HG03095 (cell line): ENCODE data around the gene DNM1.
"Not testable (repeated sequence)": the region's sequence is repeated elsewhere in the genome, so short reads cannot be mapped to it uniquely, and the experiment has no call there.

ENCODE experiments used
- ATAC-seq: cut with Tn5 transposase; IDR thresholded peaks from one replicate; pipeline ENCODE4 v1.9.1; 2021; ENCODE audit warnings: moderate library complexity; ENCODE audit not compliant: unreplicated experiment

The DNM1 gene

DNA sequence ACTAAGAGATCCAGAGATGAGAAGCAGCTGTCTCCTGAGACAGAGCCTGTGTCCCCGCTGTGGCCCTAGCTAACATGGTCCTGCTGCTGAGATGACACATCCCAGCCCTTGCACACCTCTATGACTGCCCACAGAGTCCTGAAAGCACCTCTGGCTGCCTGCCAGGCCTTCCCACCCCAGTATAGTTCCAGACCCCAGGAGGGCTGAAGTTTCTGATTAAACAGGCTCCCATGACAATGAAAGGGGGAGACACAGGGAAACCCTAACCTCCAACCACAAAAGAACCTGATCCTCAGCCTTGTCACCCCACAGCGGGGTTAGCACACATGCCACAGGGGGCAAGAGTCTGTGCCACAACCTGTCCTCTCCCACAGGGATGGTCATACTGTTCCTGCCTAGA, 27.5 kb upstream of the DNM1 start:
- no peak for ATAC-seq

- ATAC-seq: no peak
Observed at GRCh38 chr9:128178806-128179431, 24.3 kb upstream of the DNM1 start.

DNA sequence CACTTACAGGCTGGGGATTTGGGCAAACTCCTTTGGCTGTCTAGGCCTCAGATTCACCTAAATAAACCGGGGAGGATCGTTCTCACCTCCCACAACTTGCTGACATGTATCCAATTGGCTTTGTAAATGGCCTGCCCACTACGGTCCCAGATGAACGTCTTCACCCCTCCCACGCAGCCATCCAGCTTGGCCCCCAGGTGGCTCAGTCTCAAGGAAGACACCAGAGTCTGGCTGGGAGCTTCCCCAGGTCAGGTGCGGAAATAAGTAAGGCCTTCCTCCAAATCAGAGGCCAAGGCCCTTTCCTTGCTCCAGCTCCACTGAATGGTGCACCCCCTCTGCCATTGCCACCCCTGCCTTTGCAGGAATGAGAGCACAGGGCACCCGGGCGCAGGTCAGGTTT, 23.2 kb upstream of the DNM1 start:
- no peak for ATAC-seq

GRCh38 chr9:128180447-128180846, 22.7 kb upstream of the DNM1 start:
- no peak for ATAC-seq

DNA sequence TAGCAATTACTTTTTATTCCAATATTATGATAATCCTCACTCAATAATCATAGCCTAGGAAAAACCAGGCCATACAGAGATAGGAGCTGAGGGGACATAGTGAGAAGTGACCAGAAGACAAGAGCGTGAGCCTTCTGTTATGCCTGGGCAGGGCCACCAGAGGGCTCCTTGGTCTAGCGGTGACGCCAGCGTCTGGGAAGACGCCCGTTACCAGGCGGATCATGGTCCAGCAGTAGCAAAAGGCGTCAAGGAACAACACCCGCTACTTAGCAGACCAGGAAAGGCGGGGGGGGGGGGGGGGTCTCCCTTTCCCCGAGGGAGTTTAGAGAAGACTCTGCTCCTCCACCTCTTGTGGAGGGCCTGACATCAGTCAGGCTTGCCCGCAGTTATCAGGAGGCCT, 21.7 kb upstream of the DNM1 start:
- ATAC-seq: not testable (repeated sequence)

- no peak for ATAC-seq
Observed at GRCh38 chr9:128182893-128183588, 20.1 kb upstream of the DNM1 start.

- ATAC-seq: no peak
Observed at GRCh38 chr9:128185979-128186965, 16.9 kb upstream of the DNM1 start.

DNA sequence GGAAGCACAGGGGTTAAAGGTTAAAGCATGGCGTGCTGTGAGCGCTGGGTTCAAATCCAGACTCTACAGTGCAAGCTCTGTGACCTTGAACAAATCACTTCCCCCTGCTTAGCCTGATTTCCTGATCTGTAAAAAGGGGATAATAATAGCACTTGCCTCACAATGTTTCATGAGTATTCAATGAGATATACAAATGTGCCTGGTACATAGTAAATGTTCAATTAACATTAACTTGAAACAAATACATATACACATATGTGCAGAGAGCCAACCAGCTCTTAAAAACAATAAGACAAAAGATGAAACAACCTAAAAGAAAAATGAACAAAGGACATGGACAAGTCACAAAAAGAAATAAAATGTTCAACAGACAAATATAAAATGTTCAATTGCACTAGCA, 15.8 kb upstream of the DNM1 start:
- no peak for ATAC-seq

DNA sequence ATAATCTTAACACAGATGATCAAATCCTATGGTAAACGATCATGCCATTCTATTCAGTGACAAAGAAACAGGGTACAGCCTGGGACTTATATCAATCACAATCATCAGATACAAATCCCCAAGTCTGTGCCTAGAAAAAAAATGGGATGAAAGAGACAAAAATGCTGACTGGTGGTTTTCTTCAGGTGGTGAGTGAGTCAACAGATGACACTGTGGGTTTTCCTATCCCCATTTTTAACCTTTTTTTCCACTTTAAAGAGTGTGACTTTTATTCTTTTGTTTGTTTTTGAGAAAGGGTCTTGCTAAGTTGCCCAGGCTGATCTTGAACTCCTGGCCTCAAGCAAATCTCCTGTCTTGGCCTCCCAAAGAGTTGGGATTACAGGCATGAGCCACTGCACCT, 15.0 kb upstream of the DNM1 start:
- ATAC-seq: no peak

DNA sequence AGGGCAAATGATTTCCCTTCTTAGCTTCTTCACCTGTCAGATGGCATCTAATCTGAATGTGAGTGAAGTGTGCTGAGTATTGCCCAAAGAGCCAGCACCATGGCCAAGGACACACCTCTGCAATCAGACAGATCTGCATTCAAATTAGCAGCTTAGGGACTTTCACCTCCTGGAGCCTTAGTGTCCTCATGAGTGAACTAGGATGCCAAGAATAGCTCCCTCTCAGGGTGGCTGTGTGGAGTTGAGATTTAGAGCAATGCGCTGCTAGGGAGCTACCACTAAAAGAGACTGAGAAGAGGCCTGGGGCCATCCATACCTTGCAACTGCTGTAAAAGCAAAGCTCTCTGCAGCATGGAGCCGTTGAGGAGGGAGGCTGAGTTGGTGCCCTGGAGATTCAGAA, 13.2 kb upstream of the DNM1 start:
- no peak for ATAC-seq

GRCh38 chr9:128190516-128191405, 12.4 kb upstream of the DNM1 start:
- ATAC-seq: peak; percentile 7

- peak; percentile 67 for ATAC-seq
Observed at GRCh38 chr9:128191406-128192046, 11.7 kb upstream of the DNM1 start, which contains the start of gene CIZ1. Gene CIZ1 (minus strand): TSS chr9:128191572. CDS start chr9:128190857, 715 bp downstream.

- no peak for ATAC-seq
Observed at GRCh38 chr9:128192601-128193371, 10.4 kb upstream of the DNM1 start.

DNA sequence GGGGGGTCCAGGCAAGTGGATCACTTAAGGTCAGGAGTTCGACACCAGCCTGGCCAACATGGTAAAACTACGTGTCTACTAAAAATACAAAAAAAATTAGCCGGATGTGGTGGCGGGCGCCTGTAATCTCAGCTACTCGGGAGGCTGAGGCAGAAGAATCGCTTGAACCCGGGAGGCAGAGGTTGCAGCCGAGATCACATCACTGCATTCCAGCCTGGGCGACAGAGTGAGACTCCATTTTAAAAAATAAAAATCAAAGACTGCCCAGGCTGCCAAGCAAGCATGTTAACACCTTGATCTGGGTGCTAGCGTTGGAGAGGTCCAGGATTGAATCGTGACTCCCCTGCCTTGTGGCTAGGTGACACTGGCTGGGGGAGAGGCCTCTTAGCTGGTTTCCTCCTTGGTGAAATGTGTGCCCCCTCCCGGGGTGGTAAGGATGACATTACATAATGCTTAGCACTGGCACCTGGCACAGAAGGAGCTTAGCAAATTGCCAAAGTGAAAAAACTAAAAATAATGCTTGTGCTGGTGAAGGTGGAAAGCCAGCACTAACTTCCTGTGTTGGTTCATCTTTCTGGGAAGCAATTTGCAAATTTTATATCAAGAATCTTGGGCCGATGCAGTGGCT, 9.6 kb upstream of the DNM1 start:
- no peak for ATAC-seq

DNA sequence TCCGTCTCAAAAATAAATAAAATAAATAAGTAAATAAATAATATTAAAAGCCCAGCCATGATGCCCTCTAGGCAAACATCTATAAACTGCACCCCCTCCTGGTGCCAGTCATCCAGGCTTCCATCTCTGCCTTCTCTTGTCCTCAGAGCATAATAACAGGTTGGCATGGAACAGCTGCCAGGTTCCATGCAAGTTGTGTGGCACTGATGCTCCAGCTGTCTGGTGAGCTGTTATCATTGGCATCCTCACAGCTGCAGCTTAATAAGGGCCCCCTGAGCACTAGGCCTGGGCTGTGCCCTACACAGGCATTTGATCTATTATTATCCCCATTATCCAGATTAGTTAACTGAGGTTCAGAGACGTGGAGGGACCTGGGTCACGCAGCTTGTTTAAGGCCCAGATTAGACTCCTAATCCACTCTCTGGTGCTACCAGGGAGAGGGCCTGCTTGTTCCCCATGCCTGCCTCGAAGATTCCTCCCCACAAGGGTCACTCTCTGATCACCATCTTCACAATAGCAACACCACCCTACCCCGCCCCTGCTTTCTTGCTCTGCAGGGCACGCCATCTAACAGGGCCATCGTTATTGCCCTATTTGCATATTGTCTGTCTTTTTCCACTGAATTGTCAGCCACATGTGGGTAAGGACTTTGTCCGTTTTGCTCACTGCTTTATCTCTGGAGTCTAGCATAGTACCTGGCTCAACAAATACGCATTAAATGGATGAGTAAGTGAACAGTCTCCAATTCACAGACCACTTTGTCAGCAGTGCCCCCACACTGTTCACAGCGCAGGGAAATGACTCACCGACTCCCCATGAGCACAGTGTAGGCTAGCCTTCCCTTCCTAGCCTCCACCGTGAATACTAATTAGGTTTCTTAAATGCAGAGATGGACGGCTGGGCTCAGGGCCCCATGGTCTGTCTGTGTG, 1.5 kb upstream of the DNM1 start:
- no peak for ATAC-seq

GRCh38 chr9:128202648-128203023, 543 bp upstream of the DNM1 start:
- no peak for ATAC-seq

DNA sequence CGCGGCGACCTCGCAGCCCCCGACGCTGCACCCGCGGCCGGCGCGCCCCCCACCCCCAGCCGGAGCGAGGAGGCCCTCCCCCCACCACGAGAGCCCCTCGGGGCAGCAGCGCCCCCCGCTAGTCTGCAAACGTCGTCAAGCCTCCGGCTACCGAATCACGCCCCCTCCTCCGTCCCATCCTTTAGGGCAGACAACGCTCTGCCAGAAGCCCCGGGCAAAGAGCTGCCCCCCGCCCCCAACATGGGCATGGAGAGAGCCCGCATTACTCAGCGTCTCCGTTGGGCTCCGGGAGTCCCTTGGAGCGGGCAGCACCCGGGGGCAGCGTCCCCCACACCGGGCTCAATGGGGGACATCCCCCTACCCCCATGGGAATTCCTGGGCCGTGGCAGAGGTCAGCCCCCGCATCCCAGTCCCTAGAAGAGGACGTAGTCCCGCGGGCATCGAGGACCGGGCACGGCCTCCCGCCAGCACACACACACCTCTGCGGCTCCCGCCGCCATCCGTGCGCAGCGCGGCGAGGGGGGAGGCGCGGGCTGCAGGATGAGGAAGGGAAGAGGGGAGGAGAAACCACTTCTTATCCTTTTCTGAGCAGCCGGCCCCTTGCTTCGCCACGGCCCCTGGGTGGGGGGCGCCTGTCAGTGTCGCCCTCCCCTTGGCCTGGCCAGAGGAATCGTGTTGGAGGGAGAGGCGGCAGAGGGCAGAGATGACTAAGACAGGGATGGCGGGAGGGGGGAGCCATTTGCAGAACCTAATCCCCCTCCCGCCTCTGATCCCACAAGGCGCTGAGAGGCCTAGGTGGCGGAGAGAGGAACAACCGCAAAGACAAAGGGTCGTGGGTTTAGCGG, 750 bp downstream of the DNM1 start:
- ATAC-seq: no peak
